Measurements from ENCODE around the gene HPCAL1.

- TF ChIP-seq, protein P1, sequence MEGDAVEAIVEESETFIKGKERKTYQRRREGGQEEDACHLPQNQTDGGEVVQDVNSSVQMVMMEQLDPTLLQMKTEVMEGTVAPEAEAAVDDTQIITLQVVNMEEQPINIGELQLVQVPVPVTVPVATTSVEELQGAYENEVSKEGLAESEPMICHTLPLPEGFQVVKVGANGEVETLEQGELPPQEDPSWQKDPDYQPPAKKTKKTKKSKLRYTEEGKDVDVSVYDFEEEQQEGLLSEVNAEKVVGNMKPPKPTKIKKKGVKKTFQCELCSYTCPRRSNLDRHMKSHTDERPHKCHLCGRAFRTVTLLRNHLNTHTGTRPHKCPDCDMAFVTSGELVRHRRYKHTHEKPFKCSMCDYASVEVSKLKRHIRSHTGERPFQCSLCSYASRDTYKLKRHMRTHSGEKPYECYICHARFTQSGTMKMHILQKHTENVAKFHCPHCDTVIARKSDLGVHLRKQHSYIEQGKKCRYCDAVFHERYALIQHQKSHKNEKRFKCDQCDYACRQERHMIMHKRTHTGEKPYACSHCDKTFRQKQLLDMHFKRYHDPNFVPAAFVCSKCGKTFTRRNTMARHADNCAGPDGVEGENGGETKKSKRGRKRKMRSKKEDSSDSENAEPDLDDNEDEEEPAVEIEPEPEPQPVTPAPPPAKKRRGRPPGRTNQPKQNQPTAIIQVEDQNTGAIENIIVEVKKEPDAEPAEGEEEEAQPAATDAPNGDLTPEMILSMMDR (IDR thresholded peaks at IDR 0.05), result no peak
- TF ChIP-seq EZH2 (IDR thresholded peaks at IDR 0.05; ENCODE audit: borderline replicate concordance, insufficient read depth, low read depth, low read length, poor library complexity, severe bottlenecking), result no peak
Observed at GRCh38 chr2:10370895-10371294, 68.2 kb downstream of the HPCAL1 start.
